ENCODE data around the gene MINDY3. TPM values are rescaled to one million over a fixed set of nuclear protein-coding genes. Genes with fewer than 3 reads are reported as not detected.

Gene MINDY3
- total RNA-seq, 4 donors from 2014 or later: 14.6 to 23.5 (median 21.3) TPM

DNA sequence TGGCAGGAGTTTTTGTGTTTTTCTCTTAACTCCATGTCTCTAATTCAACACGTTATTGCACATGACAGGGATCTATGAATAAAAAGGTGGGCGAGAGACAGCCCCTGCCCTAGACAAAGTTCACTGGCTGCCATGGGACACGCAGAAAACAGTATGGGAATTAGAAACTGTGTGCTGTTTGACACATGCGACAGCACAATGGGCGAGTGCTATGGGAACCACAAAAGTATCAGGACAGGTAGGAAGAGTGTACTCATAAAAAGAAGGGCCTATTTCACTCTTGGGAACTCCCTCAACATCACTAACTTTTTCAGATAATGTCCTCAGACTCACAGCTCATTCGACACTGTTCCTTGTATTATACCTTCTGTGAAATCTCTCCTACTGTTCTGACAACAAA lies 45.7 kb downstream of the MINDY3 start:
- WGBS, 2 donors: 90 to 96% methylated on average over 6 of the region's 6 CpGs
- intact Hi-C loops (cut with DNase I; ENCODE audit: low total_unique reads): no loop called here
- TF ChIP-seq CTCF (IDR thresholded peaks at IDR 0.05) (no peak), POLR2A (IDR thresholded peaks at IDR 0.05) (no peak)
- DNase-seq (ENCODE audit: low spot score in 2 of 2): no peak
- no peak overlapping the region for H3K4me3 ChIP-seq (ENCODE audit: low read depth, poor library complexity, severe bottlenecking)

GRCh38 chr10:15813415-15813814 lies 46.9 kb downstream of the MINDY3 start:
- WGBS, 2 donors: 85% methylated on average over 3 of the region's 3 CpGs
- no peak overlapping the region for H3K4me3 ChIP-seq (ENCODE audit: low read depth, poor library complexity, severe bottlenecking)
- TF ChIP-seq POLR2A (IDR thresholded peaks at IDR 0.05) (no peak), CTCF (IDR thresholded peaks at IDR 0.05) (no peak)

GRCh38 chr10:15809450-15809849 lies 50.9 kb downstream of the MINDY3 start:
- 86 to 88% methylated on average over 4 of the region's 4 CpGs for WGBS, 2 donors
- H3K4me3 ChIP-seq (ENCODE audit: low read depth, poor library complexity, severe bottlenecking): no peak overlapping the region
- intact Hi-C loops (cut with DNase I; ENCODE audit: low total_unique reads): no loop called here
- DNase-seq (ENCODE audit: low spot score in 2 of 2): no peak
- TF ChIP-seq CTCF (IDR thresholded peaks at IDR 0.05): no peak
- no peak for TF ChIP-seq POLR2A (IDR thresholded peaks at IDR 0.05)

More at GRCh38 chr10:15813415-15813814, 46.9 kb downstream of the MINDY3 start:
- intact Hi-C loops (cut with DNase I; ENCODE audit: low total_unique reads): no loop called here
- DNase-seq (ENCODE audit: low spot score in 2 of 2): no peak

DNA sequence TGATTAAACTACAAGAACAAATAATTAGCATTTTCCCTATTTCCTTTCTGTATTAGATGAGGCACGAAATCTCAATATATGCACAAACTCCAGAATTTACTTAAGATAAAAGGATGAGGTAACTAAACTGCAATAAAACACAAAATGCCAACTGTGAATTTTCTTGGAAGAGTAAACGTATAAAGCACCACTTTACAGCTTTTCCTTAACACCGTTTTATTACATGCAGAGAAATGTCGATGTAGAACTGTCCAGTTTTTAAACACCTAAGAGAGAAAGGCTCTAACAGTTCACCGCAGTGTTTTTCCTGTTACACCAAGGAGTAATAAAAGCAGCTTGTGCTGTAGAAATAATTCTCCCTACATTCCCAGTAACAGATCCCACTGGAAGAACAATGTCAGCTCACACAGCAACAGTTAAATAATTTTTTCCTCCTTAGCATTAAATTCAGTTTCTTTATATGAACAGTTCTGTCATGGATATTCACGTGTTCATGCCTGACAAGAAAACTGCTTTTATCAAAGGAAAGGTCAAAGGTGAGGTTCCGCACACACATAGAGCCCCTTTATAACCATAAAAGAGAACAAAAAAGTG lies 52.0 kb downstream of the MINDY3 start:
- intact Hi-C loops (cut with DNase I; ENCODE audit: low total_unique reads): no loop called here
- no peak for TF ChIP-seq POLR2A (IDR thresholded peaks at IDR 0.05)
- no peak for TF ChIP-seq CTCF (IDR thresholded peaks at IDR 0.05)
- H3K4me3 ChIP-seq (ENCODE audit: low read depth, poor library complexity, severe bottlenecking): no peak overlapping the region
- no peak for DNase-seq (ENCODE audit: low spot score in 2 of 2)
- 93% methylated on average over 7 of the region's 7 CpGs for WGBS, 2 donors

GRCh38 chr10:15805395-15806058 lies 54.8 kb downstream of the MINDY3 start:
- 79 to 87% methylated on average over 5 of the region's 5 CpGs for WGBS, 2 donors

More at GRCh38 chr10:15805395-15806058, 54.8 kb downstream of the MINDY3 start:
- DNase-seq (ENCODE audit: low spot score in 2 of 2): no peak
- intact Hi-C loops (cut with DNase I; ENCODE audit: low total_unique reads): no loop called here
- TF ChIP-seq POLR2A (IDR thresholded peaks at IDR 0.05): no peak
- TF ChIP-seq CTCF (IDR thresholded peaks at IDR 0.05): no peak
- H3K4me3 ChIP-seq (ENCODE audit: low read depth, poor library complexity, severe bottlenecking): no peak overlapping the region
